RPMI7951 (cell line): Measurements from ENCODE around the gene RNF215. TPM values are rescaled to one million over a fixed set of nuclear protein-coding genes. Genes with fewer than 3 reads are reported as not detected.
"Not testable (repeated sequence)": the region's sequence is repeated elsewhere in the genome, so short reads cannot be mapped to it uniquely, and the experiment has no call there.

Experiments
- DNase-seq: peaks from one replicate; pipeline ENCODE4 v3.0.0-alpha.2; 2012; ENCODE audit warnings: low read depth
- total RNA-seq: library from RNA; depleted of rRNA; stranded (reverse); fragments of >200 nt; shearing (Covaris generic); gene quantifications from 2 replicates; pipeline ENCODE4 v1.2.3, GENCODE V29; 2014

The RNF215 gene
- total RNA-seq, 1 experiment from 2014 or later: 10.0 TPM

- no peak for DNase-seq
These were observed 34.7 kb upstream of the RNF215 start for GRCh38 chr22:30421695-30422480.

- DNase-seq: peak; percentile 73
These were observed 33.3 kb upstream of the RNF215 start for GRCh38 chr22:30420347-30421125.

GRCh38 chr22:30416837-30417236 is 29.6 kb upstream of the RNF215 start:
- no peak for DNase-seq

GRCh38 chr22:30416403-30416802 is 29.2 kb upstream of the RNF215 start:
- DNase-seq: no peak

GRCh38 chr22:30414525-30415047 is 27.4 kb upstream of the RNF215 start:
- no peak for DNase-seq

GRCh38 chr22:30413745-30414524 is 26.7 kb upstream of the RNF215 start:
- no peak for DNase-seq

GRCh38 chr22:30413001-30413400 is 25.8 kb upstream of the RNF215 start:
- DNase-seq: no peak

- DNase-seq: no peak
These were observed 24.6 kb upstream of the RNF215 start for GRCh38 chr22:30411780-30412179.

- peak; percentile 95 for DNase-seq
These were observed 21.3 kb upstream of the RNF215 start for GRCh38 chr22:30408388-30409102.

GRCh38 chr22:30406400-30406799 is 19.2 kb upstream of the RNF215 start:
- no peak for DNase-seq

- DNase-seq: no peak
These were observed 18.5 kb upstream of the RNF215 start for GRCh38 chr22:30405731-30406130.

GRCh38 chr22:30404307-30404706 is 17.1 kb upstream of the RNF215 start:
- no peak for DNase-seq

GRCh38 chr22:30402766-30403104 is 15.5 kb upstream of the RNF215 start:
- not testable (repeated sequence) for DNase-seq

GRCh38 chr22:30402028-30402765 is 15.0 kb upstream of the RNF215 start:
- DNase-seq: no peak

GRCh38 chr22:30401024-30401423 is 13.8 kb upstream of the RNF215 start:
- not testable (repeated sequence) for DNase-seq

- no peak for DNase-seq
These were observed 12.9 kb upstream of the RNF215 start for GRCh38 chr22:30400159-30400558.

- no peak for DNase-seq
These were observed 12.5 kb upstream of the RNF215 start for GRCh38 chr22:30399718-30400117.

GRCh38 chr22:30398685-30399680 is 11.8 kb upstream of the RNF215 start:
- DNase-seq: peak; percentile 4
